SK-N-SH (cell line): ENCODE results near the gene PPDPF. TPM values are rescaled to one million over a fixed set of nuclear protein-coding genes. Genes with fewer than 3 reads are reported as not detected.
"Not testable (repeated sequence)": the region's sequence is repeated elsewhere in the genome, so short reads cannot be mapped to it uniquely, and the experiment has no call there.

ENCODE experiments used
- CTCF ChIA-PET: fragments of 300-600, 350-600 bp; formaldehyde crosslinking; extraction: SDS; loops from one replicate; lab custom pipeline; 2021; lab: Yijun Ruan, JAX
- POLR2A ChIA-PET: fragments of 350-600 bp; sonication (Branson Sonifier 250); formaldehyde crosslinking; extraction: SDS; loops from one replicate; lab custom pipeline; 2020; ENCODE audit warnings: antibody characterized with exemption, inconsistent platforms; lab: Yijun Ruan, JAX
- DNase-seq: peaks from one replicate; pipeline ENCODE4 v3.0.0; 2012
- H2AFZ ChIP-seq: fragments of 200-600 bp; sonication (generic); 2 replicates; pipeline ENCODE4 v1.8.1; 2016; ENCODE audit warnings: antibody characterized with exemption, mild to moderate bottlenecking, low read depth
- H3F3A ChIP-seq: fragments of 200-600 bp; sonication (generic); replicated peaks from 2 replicates; pipeline ENCODE3; 2016; ENCODE audit warnings: antibody characterized with exemption, mild to moderate bottlenecking; ENCODE audit not compliant: insufficient read depth
- H3K27ac ChIP-seq, 2 experiments: fragments of 200-500 bp in 1 of 2; fragments of 200-600 bp in 1 of 2; sonication (Bioruptor generic) in 1 of 2; sonication (generic), shearing (Covaris generic) in 1 of 2; 2 replicates each; pipeline versions ENCODE4 v1.5.1 to v1.6.1; 2014 to 2016; ENCODE audit warnings: low read depth in 2 of 2, inconsistent platforms in 1 of 2, low read length in 1 of 2, mild to moderate bottlenecking in 1 of 2, mixed read lengths in 1 of 2
- H3K27me3 ChIP-seq: fragments of 200-600 bp; sonication (generic), shearing (Covaris generic); 2 replicates; pipeline ENCODE4 v1.6.1; 2016; ENCODE audit warnings: mixed run types; ENCODE audit not compliant: insufficient read depth
- H3K36me3 ChIP-seq, 2 experiments: fragments of 200-500 bp in 1 of 2; fragments of 200-600 bp in 1 of 2; sonication (Bioruptor generic) in 1 of 2; sonication (generic) in 1 of 2; replicated peaks in 1 of 2; 2 replicates each; pipeline versions ENCODE3 to v1.5.1; 2014 to 2016; ENCODE audit warnings: low read length in 1 of 2, mild to moderate bottlenecking in 1 of 2; ENCODE audit not compliant: insufficient read depth in 2 of 2, control insufficient read depth in 1 of 2
- H3K4me1 ChIP-seq, 2 experiments: fragments of 200-500 bp in 1 of 2; fragments of 200-600 bp in 1 of 2; sonication (Bioruptor generic) in 1 of 2; sonication (generic), shearing (Covaris generic) in 1 of 2; 2 replicates each; pipeline versions ENCODE4 v1.5.1 to v1.6.1; 2014 to 2016; ENCODE audit warnings: low read depth in 1 of 2, low read length in 1 of 2, mixed run types in 1 of 2; ENCODE audit not compliant: insufficient read depth in 2 of 2, control insufficient read depth in 1 of 2
- H3K4me2 ChIP-seq: fragments of 200-600 bp; sonication (generic), shearing (Covaris generic); 2 replicates; pipeline ENCODE4 v1.6.1; 2017; ENCODE audit warnings: mixed run types
- H3K4me3 ChIP-seq, 2 experiments: fragments of 200-500 bp in 1 of 2; fragments of 200-600 bp in 1 of 2; sonication (Bioruptor generic) in 1 of 2; sonication (generic), shearing (Covaris generic) in 1 of 2; 2 replicates each; pipeline versions ENCODE4 v1.5.1 to v1.8.1; 2014 to 2016; ENCODE audit warnings: low read depth in 2 of 2, inconsistent platforms in 1 of 2, low read length in 1 of 2, mild to moderate bottlenecking in 1 of 2, mixed read lengths in 1 of 2, moderate library complexity in 1 of 2
- H3K79me2 ChIP-seq: fragments of 200-600 bp; sonication (generic); 2 replicates; pipeline ENCODE4 v1.8.1; 2017; ENCODE audit warnings: mild to moderate bottlenecking; ENCODE audit not compliant: insufficient read depth
- H3K9ac ChIP-seq: fragments of 200-600 bp; sonication (generic); 2 replicates; pipeline ENCODE4 v1.6.1; 2017; ENCODE audit warnings: mixed run types
- H3K9me2 ChIP-seq: fragments of 200-600 bp; sonication (generic); 2 replicates; pipeline ENCODE4 v1.6.1; 2017; ENCODE audit warnings: mixed run types
- H3K9me3 ChIP-seq: fragments of 200-600 bp; sonication (generic); 2 replicates; pipeline ENCODE4 v1.6.1; 2017; ENCODE audit warnings: mixed run types, mild to moderate bottlenecking, moderate library complexity
- H4K20me1 ChIP-seq: fragments of 200-600 bp; sonication (generic); 2 replicates; pipeline ENCODE4 v1.6.1; 2017; ENCODE audit warnings: mild to moderate bottlenecking, mixed run types; ENCODE audit not compliant: insufficient read depth
- CHD2 ChIP-seq: fragments of 150-350 bp; IDR thresholded peaks from 2 replicates; pipeline ENCODE4 v1.6.1; 2018; ENCODE audit warnings: low read length; ENCODE audit not compliant: partially characterized antibody
- EP300 ChIP-seq, 2 experiments: IDR thresholded peaks; 2 replicates each; pipeline versions ENCODE4 v1.4.0 to v1.6.1; 2012; ENCODE audit warnings: borderline replicate concordance in 1 of 2, low read depth in 1 of 2, low read length in 1 of 2
- FOSL2 ChIP-seq: IDR thresholded peaks from 2 replicates; pipeline ENCODE4 v1.4.0; 2012; ENCODE audit warnings: low read depth, mild to moderate bottlenecking, moderate library complexity, borderline replicate concordance
- FOXM1 ChIP-seq: IDR thresholded peaks from 2 replicates; pipeline ENCODE4 v1.4.0; 2012; ENCODE audit warnings: low read depth, mild to moderate bottlenecking
- GATA2 ChIP-seq: sonication (generic); formaldehyde crosslinking; IDR thresholded peaks from 2 replicates; pipeline ENCODE4 v1.5.0; 2020; ENCODE audit warnings: mild to moderate bottlenecking, missing genetic modification reagents
- JUND ChIP-seq: IDR thresholded peaks from 2 replicates; pipeline ENCODE4 v1.4.0; 2012
- POLR2AphosphoS5 ChIP-seq: IDR thresholded peaks from 2 replicates; pipeline ENCODE4 v1.6.1; 2012; ENCODE audit warnings: low read depth, low read length
- RCOR1 ChIP-seq: fragments of 150-350 bp; IDR thresholded peaks from 2 replicates; pipeline ENCODE4 v1.6.1; 2017; ENCODE audit warnings: antibody characterized with exemption, low read length
- RXRA ChIP-seq: IDR thresholded peaks from 2 replicates; pipeline ENCODE4 v1.4.0; 2012; ENCODE audit warnings: low read depth, mild to moderate bottlenecking, borderline replicate concordance
- SIN3A ChIP-seq: IDR thresholded peaks from 2 replicates; pipeline ENCODE4 v1.6.1; 2012; ENCODE audit warnings: low read depth, mild to moderate bottlenecking, low read length, moderate library complexity, borderline replicate concordance
- TCF12 ChIP-seq: IDR thresholded peaks from 2 replicates; pipeline ENCODE4 v1.4.0; 2012
- TEAD4 ChIP-seq: IDR thresholded peaks from 2 replicates; pipeline ENCODE4 v1.4.0; 2012; ENCODE audit warnings: mild to moderate bottlenecking, borderline replicate concordance; ENCODE audit not compliant: insufficient read depth
- YY1 ChIP-seq: IDR thresholded peaks from 2 replicates; pipeline ENCODE4 v1.4.0; 2012; ENCODE audit warnings: low read depth, mild to moderate bottlenecking
- WGBS: methylation state at CpG from one replicate; pipeline ENCODE4 v1.1.6; 2017; ENCODE audit warnings: low lambda C conversion rate; 5-methylcytosine and 5-hydroxymethylcytosine counted together
- polyA plus RNA-seq, 3 experiments: library from polyadenylated mRNA; depleted of rRNA; stranded (reverse); fragments of >200 nt; gene quantifications; 2 replicates each; pipeline ENCODE4 v1.2.3, GENCODE V29; 2012
- TF ChIP-seq, protein P1 (sequence below): IDR thresholded peaks from 2 replicates; pipeline ENCODE4 v1.6.1; 2012; ENCODE audit warnings: mild to moderate bottlenecking, low read depth, low read length, moderate library complexity
- TF ChIP-seq, protein P2 (sequence below): IDR thresholded peaks from 2 replicates; pipeline ENCODE4 v1.4.0; 2012; ENCODE audit warnings: low read depth, borderline replicate concordance
- TF ChIP-seq, protein P3 (sequence below): IDR thresholded peaks from 2 replicates; pipeline ENCODE4 v1.4.0; 2012; ENCODE audit warnings: low read depth
- TF ChIP-seq, protein P4 (sequence below): IDR thresholded peaks from 2 replicates; pipeline ENCODE4 v1.4.0; 2012; ENCODE audit warnings: low read depth, borderline replicate concordance

The PPDPF gene
- polyA plus RNA-seq, 1 of the 3 experiments (the other 2 are of a cell fraction) = 71.4 TPM

DNA sequence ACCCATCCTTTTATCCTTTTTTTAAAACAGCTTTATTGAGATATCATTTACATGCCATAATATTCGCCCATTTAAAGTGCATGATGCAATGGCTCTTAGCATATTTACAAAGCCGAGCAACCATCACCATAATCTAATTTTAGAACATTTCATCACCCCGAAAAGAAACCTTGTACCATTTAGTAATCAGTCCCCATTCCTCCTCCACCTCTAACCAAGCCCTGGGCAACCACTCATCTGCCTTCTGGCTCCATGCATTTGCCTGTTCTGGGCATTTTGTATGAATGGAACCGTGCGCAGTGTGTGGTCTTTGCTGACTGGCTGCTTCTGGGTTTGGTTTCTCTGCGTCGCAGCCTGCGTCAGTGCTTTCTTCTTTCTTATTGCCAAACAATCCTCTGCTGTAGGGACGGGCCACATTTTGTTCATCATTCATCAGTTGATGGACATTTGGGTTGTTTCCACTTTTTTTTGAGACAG, 11.4 kb upstream of the PPDPF start:
- Histone ChIP-seq H2AFZ (no peak overlapping the region), H3K79me2 (no peaks in the 10 kb centered on the region), H3K4me3 (no peak overlapping the region), H3K9ac (no peak overlapping the region), H4K20me1 (no peaks in the 10 kb centered on the region), H3K9me2 (no peaks in the 10 kb centered on the region), H3K4me2 (no peak overlapping the region), H3K9me3 (no peaks in the 10 kb centered on the region), H3K27ac (no peak overlapping the region), H3K4me1 (no peaks in the 10 kb centered on the region), H3F3A (no peaks in the 10 kb centered on the region), H3K27me3 (no peaks in the 10 kb centered on the region), H3K36me3 (no peaks in the 10 kb centered on the region)
- no peak for TF ChIP-seq SIN3A
- no peak for TF ChIP-seq FOXM1
- no peak for TF ChIP-seq TCF12
- TF ChIP-seq TEAD4 = no peak
- TF ChIP-seq FOSL2 = no peak
- no peak for TF ChIP-seq RCOR1
- TF ChIP-seq POLR2AphosphoS5 = no peak
- no peak for TF ChIP-seq GATA2
- TF ChIP-seq, protein P1, sequence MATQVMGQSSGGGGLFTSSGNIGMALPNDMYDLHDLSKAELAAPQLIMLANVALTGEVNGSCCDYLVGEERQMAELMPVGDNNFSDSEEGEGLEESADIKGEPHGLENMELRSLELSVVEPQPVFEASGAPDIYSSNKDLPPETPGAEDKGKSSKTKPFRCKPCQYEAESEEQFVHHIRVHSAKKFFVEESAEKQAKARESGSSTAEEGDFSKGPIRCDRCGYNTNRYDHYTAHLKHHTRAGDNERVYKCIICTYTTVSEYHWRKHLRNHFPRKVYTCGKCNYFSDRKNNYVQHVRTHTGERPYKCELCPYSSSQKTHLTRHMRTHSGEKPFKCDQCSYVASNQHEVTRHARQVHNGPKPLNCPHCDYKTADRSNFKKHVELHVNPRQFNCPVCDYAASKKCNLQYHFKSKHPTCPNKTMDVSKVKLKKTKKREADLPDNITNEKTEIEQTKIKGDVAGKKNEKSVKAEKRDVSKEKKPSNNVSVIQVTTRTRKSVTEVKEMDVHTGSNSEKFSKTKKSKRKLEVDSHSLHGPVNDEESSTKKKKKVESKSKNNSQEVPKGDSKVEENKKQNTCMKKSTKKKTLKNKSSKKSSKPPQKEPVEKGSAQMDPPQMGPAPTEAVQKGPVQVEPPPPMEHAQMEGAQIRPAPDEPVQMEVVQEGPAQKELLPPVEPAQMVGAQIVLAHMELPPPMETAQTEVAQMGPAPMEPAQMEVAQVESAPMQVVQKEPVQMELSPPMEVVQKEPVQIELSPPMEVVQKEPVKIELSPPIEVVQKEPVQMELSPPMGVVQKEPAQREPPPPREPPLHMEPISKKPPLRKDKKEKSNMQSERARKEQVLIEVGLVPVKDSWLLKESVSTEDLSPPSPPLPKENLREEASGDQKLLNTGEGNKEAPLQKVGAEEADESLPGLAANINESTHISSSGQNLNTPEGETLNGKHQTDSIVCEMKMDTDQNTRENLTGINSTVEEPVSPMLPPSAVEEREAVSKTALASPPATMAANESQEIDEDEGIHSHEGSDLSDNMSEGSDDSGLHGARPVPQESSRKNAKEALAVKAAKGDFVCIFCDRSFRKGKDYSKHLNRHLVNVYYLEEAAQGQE = no peak
- TF ChIP-seq, protein P2, sequence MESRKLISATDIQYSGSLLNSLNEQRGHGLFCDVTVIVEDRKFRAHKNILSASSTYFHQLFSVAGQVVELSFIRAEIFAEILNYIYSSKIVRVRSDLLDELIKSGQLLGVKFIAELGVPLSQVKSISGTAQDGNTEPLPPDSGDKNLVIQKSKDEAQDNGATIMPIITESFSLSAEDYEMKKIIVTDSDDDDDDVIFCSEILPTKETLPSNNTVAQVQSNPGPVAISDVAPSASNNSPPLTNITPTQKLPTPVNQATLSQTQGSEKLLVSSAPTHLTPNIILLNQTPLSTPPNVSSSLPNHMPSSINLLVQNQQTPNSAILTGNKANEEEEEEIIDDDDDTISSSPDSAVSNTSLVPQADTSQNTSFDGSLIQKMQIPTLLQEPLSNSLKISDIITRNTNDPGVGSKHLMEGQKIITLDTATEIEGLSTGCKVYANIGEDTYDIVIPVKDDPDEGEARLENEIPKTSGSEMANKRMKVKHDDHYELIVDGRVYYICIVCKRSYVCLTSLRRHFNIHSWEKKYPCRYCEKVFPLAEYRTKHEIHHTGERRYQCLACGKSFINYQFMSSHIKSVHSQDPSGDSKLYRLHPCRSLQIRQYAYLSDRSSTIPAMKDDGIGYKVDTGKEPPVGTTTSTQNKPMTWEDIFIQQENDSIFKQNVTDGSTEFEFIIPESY = no peak
- TF ChIP-seq CHD2 = no peak
- POLR2A ChIA-PET = no interaction called here
- no peak for DNase-seq
- WGBS = 74% methylated on average over 9 of the region's 9 CpGs
- CTCF ChIA-PET = interaction anchor here (2.0 kb wide), 2 partner anchors 12 to 13 kb away, joined by 5 to 9 read pairs; partner anchors contain the start of gene PPDPF

DNA sequence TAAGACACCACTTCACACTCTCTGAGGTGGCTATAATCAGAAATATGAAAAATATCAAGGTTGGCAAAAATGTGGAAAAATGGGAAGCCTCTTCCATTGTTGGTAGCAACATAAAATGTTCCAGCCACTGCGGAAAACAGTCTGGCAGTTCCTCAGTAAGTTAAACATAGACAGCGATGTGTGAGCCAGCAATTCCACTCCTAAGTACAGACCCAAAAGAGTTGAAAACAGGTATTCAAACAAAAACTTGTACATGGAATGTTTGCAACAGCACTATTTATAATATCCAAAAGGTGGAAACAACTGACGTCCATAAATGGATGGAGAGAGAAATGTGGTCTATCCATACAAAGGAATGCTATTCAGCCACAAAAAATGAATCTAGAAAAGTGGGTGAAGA, 7.4 kb upstream of the PPDPF start:
- no peaks in the 10 kb centered on the region for H3K36me3 ChIP-seq
- no peak overlapping the region for H3K4me3 ChIP-seq
- peaks cover 0 to 2% of the 10 kb centered on the region in 2 experiments; a peak in 1 of 4 replicates for H3K4me1 ChIP-seq
- DNase-seq = no peak
- H3K9me2 ChIP-seq = no peaks in the 10 kb centered on the region
- H3K79me2 ChIP-seq = no peaks in the 10 kb centered on the region
- no peaks in the 10 kb centered on the region for H4K20me1 ChIP-seq
- H2AFZ ChIP-seq = no peak overlapping the region
- WGBS = 85% methylated on average over 3 of the region's 3 CpGs
- H3K27me3 ChIP-seq = no peaks in the 10 kb centered on the region
- POLR2A ChIA-PET = no interaction called here
- CTCF ChIA-PET = interaction anchor here (1.2 kb wide), 1 partner anchor 9 kb away, joined by 3 read pairs; no protein-coding TSS in a partner anchor
- no peaks in the 10 kb centered on the region for H3F3A ChIP-seq
- TF ChIP-seq RXRA (no peak), SIN3A (no peak), FOXM1 (no peak), RCOR1 (no peak), YY1 (no peak), GATA2 (no peak), EP300 (IDR thresholded peaks at IDR 0.05; ENCODE audit: borderline replicate concordance in 1 of 2, low read depth in 1 of 2, low read length in 1 of 2) (no peak), FOSL2 (no peak), JUND (no peak)
- TF ChIP-seq, protein P3, sequence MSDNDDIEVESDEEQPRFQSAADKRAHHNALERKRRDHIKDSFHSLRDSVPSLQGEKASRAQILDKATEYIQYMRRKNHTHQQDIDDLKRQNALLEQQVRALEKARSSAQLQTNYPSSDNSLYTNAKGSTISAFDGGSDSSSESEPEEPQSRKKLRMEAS = no peak
- TF ChIP-seq, protein P4, sequence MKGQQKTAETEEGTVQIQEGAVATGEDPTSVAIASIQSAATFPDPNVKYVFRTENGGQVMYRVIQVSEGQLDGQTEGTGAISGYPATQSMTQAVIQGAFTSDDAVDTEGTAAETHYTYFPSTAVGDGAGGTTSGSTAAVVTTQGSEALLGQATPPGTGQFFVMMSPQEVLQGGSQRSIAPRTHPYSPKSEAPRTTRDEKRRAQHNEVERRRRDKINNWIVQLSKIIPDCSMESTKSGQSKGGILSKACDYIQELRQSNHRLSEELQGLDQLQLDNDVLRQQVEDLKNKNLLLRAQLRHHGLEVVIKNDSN = no peak
- no peaks in the 10 kb centered on the region for H3K9me3 ChIP-seq
- no peak overlapping the region for H3K4me2 ChIP-seq
- H3K27ac ChIP-seq = no peak overlapping the region
- H3K9ac ChIP-seq = no peak overlapping the region

DNA sequence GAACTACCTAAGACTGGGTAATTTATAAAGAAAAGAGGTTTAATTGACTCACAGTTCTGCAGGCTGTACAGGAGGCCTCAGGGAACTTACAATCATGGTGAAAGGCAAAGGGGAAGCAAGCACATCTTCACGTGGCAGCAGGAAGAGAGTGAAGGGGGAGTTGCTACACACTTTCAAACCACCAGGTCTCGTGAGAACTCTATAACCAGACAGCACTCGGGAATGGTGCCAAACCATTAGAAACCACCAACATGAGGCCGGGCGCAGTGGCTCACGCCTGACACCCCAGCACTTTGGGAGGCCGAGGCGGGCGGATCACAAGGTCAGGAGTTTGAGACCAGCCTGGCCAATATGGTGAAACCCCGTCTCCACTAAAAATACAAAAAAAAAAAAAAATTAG, 6.0 kb upstream of the PPDPF start:
- H3K79me2 ChIP-seq, H4K20me1 ChIP-seq, H3K9me2 ChIP-seq, H3K9ac ChIP-seq, H3F3A ChIP-seq, CTCF ChIA-PET, H3K4me3 ChIP-seq, H3K27ac ChIP-seq, H3K9me3 ChIP-seq, H3K27me3 ChIP-seq, DNase-seq, POLR2A ChIA-PET, H2AFZ ChIP-seq, H3K4me2 ChIP-seq, H3K36me3 ChIP-seq: not testable (repeated sequence)
- 86% methylated on average over 8 of the region's 10 CpGs for WGBS
- peaks cover 0 to 11% of the 10 kb centered on the region in 2 experiments; a peak in 1 of 4 replicates for H3K4me1 ChIP-seq
